Kidney epithelial cell (primary cell): ENCODE results near the gene ZNF423. TPM values are rescaled to one million over a fixed set of nuclear protein-coding genes. Genes with fewer than 3 reads are reported as not detected.

Source experiments
- DNase-seq: peaks from one replicate; pipeline ENCODE4 v3.0.0-alpha.2; 2010; ENCODE audit warnings: low read depth
- H3K27me3 ChIP-seq: 2 replicates; pipeline ENCODE4 v1.6.0; 2011; ENCODE audit warnings: low read length; ENCODE audit not compliant: control insufficient read depth, insufficient read depth
- H3K36me3 ChIP-seq: 2 replicates; pipeline ENCODE4 v1.5.1; 2011; ENCODE audit warnings: low read length; ENCODE audit not compliant: control insufficient read depth, insufficient read depth
- H3K4me3 ChIP-seq: 2 replicates; pipeline ENCODE4 v1.5.1; 2011; ENCODE audit warnings: low read depth, mild to moderate bottlenecking, control low read depth, low read length
- total RNA-seq: library from RNA; depleted of rRNA; stranded (reverse); fragments of >200 nt; gene quantifications from 2 replicates; pipeline ENCODE4 v1.2.3, GENCODE V29; 2015
- TF ChIP-seq, protein P1 (sequence below): IDR thresholded peaks from 2 replicates; pipeline ENCODE4 v1.5.1; 2011; ENCODE audit warnings: mild to moderate bottlenecking, moderate library complexity, low read length, control low read depth, inconsistent platforms; ENCODE audit not compliant: insufficient read depth, poor library complexity, severe bottlenecking

Gene ZNF423
- total RNA-seq, 1 donor from 2014 or later = 3.6 TPM

DNA sequence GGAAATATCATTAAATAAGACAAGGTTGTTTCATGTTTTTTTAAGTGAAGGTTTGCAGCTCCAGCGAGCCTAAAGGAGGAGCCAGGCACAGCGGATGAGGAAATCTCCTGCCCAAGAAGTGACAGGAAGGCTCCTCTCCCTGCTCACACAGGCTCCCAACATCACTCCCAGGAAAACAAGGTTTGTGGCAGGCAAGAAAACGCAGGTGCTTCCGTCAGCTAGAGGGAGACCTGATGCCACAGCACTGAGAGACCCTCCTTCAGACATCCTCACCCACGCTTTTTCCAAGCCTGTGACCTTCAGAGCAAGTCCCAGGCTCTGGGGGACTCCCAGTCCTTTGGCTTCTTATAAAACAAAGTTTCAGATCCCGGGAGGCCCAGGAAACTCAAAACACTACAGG lies 89.7 kb downstream of the ZNF423 start:
- TF ChIP-seq, protein P1, sequence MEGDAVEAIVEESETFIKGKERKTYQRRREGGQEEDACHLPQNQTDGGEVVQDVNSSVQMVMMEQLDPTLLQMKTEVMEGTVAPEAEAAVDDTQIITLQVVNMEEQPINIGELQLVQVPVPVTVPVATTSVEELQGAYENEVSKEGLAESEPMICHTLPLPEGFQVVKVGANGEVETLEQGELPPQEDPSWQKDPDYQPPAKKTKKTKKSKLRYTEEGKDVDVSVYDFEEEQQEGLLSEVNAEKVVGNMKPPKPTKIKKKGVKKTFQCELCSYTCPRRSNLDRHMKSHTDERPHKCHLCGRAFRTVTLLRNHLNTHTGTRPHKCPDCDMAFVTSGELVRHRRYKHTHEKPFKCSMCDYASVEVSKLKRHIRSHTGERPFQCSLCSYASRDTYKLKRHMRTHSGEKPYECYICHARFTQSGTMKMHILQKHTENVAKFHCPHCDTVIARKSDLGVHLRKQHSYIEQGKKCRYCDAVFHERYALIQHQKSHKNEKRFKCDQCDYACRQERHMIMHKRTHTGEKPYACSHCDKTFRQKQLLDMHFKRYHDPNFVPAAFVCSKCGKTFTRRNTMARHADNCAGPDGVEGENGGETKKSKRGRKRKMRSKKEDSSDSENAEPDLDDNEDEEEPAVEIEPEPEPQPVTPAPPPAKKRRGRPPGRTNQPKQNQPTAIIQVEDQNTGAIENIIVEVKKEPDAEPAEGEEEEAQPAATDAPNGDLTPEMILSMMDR = no peak

DNA sequence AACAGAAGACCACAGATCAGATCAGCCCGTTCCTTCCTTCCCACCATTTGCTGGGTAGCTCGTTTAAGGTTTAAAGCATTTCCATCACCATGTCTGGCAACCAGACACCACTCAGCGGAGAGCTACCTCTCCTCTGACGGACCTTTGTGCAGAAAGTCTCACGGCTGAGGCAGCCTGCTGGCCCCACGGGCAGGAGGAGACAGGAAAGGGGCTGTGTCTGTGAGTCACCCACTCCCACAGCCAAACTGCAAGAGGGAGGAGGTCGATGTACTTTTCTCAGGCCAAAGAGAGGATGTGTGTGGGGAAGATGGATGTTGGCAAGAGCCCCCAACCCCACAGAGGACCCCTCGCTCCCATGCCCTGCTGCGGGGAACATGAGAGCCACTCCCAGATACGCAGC lies 92.1 kb downstream of the ZNF423 start:
- TF ChIP-seq, protein P1 = no peak
- no peak for DNase-seq
- Histone ChIP-seq H3K27me3 (no peaks in the 10 kb centered on the region), H3K4me3 (no peak overlapping the region), H3K36me3 (no peaks in the 10 kb centered on the region)

More for the DNA sequence above, 89.7 kb downstream of the ZNF423 start:
- peaks cover 3% of the 10 kb centered on the region for H3K27me3 ChIP-seq
- no peak for DNase-seq
- H3K36me3 ChIP-seq = no peaks in the 10 kb centered on the region
- H3K4me3 ChIP-seq = no peak overlapping the region

DNA sequence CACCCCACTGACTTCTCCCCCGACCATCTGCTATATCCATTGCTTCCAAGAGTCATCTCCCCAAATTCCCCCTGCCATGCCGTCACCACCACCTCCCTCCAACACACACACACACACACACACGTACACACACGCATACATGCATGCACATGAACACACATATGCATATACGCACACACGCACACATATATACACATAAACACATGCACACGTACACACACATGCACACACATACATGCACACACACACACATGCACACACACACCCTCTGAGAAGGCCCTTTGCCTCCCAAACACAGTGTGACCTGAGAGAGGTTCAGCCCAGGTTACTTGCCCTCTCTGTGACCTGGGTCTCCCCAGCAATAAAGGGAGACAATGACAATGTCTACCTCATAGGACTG lies 95.1 kb downstream of the ZNF423 start:
- DNase-seq = no peak

DNA sequence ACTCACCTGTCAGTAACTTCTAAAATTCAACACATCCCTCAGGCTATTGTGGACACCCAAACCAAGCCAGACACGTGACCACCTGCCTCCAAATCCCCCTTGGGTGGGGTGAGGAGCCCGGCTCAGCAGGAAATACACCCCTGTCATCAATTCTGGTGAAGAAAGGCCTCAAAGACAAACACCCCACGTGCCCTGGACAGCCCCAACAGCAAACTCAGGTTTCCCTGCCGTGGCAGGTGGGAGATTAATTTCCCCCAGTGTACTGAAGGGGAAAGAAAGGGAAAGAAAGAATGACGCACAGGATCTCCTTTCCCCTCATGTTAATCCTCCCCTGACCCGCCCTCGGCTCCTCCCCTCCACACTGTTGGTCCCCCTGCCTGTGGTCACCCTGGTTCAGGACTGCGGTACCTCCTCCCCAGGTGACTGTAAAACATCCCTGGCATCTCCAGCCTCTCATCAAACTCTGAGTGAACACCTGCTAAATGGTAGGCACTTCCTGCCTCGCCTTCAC lies 98.3 kb downstream of the ZNF423 start:
- H3K27me3 ChIP-seq = no peaks in the 10 kb centered on the region
- DNase-seq = no peak
- H3K4me3 ChIP-seq = no peak overlapping the region
- H3K36me3 ChIP-seq = no peaks in the 10 kb centered on the region
- TF ChIP-seq, protein P1 = no peak

More for the DNA sequence above, 95.1 kb downstream of the ZNF423 start:
- TF ChIP-seq, protein P1 = no peak
- H3K36me3 ChIP-seq = no peaks in the 10 kb centered on the region
- no peak overlapping the region for H3K4me3 ChIP-seq
- H3K27me3 ChIP-seq = no peaks in the 10 kb centered on the region

DNA sequence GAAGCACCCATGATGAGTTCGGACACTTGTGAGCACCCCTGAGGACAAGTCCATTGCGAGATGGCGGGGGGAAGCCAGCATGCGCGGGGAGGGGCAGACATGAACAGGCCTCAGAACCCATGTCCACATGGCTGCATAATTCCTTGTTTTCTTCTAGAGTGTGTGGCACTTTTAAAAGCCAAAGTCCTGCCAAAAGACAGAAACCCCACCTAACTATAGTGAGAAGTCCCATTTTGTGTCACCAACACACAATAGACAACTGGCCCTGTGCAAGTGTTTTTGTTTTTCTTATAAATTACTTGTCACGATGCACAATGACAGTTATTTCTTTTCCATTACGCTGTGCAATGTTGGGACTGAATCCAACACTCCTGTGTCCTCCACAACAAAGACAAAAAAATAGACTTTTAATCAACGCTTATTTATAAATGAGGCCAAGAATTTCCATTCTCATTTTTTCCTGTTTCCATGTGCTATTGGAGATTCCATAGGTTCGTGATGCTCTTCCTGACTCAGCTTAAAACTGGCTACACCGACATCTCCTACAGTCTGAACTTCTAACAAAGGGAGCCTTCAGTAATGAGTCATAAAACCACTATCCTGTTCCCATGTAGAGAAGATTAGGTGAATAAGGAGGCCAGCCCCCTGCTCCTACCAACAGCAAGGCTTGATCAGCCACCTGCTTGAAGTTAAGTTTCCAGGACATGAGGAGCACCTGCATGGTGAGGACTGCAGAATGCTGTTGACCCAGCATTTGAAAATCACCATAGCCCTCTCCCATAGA lies 98.9 kb downstream of the ZNF423 start:
- no peaks in the 10 kb centered on the region for H3K36me3 ChIP-seq
- DNase-seq = peak; percentile 28
- TF ChIP-seq, protein P1 = no peak
- no peak overlapping the region for H3K4me3 ChIP-seq
- no peaks in the 10 kb centered on the region for H3K27me3 ChIP-seq
